ENCODE results near the gene ERICH4.

DNA sequence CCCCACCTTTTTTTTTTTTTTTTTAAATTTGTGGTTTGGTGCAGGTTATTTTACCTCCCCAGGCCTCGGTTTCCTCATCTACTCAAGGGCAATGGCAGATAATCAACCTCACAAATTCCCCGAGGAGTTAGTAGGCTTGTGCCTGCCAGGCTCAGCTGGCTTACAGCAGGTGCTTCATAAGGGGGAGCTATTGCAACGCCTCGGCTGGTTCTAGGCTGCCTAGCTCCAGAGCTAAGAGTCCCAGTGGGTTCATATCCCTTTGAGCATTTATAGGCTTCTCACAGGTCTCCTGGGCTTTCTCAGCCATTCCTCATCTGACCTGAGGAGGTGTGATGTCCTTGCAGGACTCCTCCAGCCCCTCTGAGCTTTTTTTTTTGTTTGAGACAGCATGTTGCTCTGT, 34.7 kb upstream of the ERICH4 start:
- TF ChIP-seq, protein P1, sequence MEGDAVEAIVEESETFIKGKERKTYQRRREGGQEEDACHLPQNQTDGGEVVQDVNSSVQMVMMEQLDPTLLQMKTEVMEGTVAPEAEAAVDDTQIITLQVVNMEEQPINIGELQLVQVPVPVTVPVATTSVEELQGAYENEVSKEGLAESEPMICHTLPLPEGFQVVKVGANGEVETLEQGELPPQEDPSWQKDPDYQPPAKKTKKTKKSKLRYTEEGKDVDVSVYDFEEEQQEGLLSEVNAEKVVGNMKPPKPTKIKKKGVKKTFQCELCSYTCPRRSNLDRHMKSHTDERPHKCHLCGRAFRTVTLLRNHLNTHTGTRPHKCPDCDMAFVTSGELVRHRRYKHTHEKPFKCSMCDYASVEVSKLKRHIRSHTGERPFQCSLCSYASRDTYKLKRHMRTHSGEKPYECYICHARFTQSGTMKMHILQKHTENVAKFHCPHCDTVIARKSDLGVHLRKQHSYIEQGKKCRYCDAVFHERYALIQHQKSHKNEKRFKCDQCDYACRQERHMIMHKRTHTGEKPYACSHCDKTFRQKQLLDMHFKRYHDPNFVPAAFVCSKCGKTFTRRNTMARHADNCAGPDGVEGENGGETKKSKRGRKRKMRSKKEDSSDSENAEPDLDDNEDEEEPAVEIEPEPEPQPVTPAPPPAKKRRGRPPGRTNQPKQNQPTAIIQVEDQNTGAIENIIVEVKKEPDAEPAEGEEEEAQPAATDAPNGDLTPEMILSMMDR (conservative IDR thresholded peaks at IDR 0.05), result no peak
- TF ChIP-seq ZFX (IDR thresholded peaks at IDR 0.05), result no peak
